GM19351 (cell line): ENCODE results near the gene THRA.
A peak's percentile ranks its signal among the peaks of the same experiment; 100 is the strongest.

Experiments used
- ATAC-seq: cut with Tn5 transposase; IDR thresholded peaks from one replicate; pipeline ENCODE4 v1.9.1; 2021; ENCODE audit warnings: mild to moderate bottlenecking, moderate library complexity; ENCODE audit not compliant: unreplicated experiment

Gene THRA

DNA sequence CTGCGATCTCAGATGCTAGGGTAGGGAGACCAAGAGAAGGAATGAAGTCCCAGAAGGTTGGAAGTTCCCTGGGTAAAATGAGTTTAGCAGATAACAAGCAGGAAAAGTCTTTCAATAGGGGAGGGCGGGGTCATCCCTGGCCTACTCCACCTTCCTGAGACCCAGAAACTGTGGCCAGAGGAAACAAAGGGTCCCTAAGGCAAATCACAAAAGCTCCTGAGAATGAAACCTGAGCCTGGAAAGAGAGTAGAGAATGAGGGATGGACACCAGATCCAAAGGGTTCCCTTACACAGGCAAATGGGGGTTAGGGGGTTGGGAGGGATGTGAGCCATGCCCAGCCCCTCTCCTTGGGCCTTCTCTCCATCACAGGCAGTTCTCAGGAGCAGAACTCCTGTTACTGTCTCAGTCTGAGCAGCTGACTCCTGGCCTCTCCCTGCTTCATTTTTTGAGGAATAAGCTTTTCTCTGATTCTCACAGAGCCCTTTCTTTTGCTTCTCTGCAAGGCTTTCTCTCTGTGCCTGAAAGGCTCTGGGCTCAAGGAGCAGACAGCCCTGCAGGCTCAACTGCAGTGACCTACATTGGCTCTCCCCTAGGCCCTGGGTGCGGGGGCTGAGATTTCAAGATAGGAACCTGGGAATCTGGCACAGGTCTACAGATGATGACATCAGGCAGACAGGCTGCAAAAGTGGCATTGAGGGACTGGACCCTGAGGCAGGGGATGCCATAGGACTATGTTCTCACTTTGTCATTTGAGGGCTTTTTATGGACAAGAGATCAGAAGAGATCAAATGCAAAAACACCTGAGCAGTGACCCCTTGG is 47.5 kb downstream of the THRA start:
- no peak for ATAC-seq

DNA sequence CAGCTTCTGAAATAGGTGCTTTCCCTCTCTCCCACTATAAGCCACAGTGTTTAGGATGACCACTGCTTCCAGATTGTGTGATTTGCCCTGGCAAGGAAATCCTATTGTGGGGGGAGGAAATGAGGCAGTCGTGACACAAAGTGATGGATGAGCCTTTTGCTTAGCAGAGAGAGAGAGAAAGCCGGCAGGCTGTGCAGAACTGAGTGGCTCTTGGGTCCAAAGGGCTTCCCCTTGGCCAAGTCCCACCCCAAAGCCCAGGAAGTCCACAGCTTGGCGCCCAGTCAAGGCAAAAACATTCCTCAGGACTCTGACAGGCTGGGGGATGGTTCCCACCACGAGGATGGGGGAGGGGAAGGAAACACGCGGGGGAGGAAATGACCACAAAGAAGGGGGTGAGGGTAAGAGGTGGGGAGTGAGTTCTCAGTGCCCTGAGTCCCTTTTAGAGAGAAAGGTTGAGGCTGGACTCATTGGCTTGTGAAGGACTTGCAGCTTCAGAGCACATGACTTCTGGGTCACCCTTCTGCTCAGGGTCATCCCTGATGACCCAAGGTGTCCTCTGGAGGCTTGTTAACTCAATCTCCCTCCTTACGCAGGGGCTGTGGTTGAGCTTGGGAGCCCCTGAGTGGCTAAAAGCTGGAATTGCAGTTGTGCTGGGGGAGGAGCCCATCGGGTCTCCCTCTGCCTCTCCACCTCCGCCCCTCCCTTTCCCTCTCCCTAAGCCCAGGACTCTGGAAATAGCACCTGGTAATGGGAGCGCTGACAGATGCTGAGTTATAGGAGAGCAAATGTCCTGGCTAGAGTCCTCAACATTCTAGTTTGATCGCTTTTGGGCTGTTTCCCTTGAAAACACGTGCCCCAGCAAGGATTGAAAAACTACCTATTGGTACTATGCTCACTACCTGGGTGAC is 48.7 kb downstream of the THRA start:
- peak; percentile 46 for ATAC-seq

DNA sequence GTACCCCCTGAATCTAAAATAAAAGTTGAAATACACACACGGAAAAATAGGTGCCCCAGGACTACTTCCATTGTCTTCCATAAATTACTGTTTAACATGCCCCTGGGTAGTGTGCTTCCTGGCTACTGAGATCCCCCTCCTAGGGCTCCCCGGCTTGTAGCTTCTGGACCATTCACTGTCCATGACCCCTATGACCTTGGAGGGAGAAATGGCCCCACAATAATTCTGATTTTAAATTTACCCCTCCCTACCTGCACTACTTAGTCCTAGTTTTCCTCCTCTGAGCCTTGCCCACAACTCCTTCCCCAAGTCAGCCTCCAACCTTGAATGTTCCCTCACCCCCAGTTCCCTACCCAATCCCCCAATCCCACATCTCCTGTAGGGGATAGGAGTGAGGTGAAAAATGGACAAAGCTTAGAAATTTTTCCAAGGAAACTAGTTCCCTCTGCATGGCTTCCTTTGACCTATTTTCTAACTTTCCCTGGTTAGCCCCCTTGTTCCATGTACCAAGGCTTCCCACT is 49.5 kb downstream of the THRA start:
- ATAC-seq: no peak

DNA sequence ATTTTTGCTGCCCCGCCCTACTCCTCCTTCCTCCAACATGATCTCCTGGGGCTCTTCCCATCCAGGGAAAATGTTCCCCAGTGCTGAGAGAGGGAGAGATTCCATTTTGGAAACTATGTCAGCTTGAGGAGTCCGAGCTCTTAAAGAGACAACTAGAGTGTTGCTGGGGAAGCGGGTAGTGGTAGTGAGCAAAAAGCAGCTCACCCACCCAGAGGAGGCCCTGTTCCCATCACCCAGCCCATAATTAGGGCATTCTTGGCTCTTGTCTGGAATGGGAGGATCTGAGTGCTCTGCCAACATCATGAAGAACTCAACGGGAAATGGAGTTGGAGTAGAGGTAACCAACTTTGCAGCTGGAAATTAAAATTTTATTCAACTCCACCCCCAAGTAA is 49.9 kb downstream of the THRA start:
- no peak for ATAC-seq

DNA sequence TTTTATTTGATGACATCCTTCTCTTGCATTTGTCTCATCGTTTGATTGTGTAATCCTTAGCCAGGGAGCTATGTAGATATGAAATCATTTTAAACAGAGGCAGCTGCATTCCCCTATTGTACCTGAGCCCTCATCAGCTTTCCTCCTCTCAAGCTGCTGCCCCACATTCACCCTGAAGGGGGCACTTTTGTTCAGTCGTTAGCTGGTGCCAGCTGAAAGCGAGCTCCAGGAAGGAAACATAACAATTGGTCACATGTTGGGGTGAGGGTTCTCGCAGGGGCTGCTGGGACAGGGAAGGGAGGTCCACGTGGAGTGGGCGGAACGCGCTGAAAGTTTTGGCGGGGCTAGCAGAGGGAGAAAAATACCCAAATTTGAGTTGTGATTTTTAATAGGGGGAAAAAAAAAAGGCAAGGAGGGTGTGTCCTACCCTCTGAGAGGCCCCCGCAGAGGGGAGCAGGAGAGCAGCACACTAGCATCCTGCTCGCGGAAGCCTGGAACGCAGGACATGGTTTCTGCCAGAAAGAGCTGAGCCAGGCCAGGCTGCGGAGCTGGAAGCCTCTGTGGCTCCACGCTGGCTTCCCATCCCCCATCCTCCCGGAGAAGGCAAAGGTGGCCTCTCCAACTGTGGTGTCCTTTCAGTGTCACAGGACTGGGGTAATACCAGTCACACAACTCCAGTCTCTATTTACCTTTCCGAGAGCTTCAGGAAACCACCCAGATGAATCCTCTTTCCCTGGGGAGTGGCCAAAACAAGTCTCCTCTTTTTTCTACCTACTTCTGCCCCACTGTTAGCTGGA is 50.5 kb downstream of the THRA start:
- peak; percentile 83 for ATAC-seq

DNA sequence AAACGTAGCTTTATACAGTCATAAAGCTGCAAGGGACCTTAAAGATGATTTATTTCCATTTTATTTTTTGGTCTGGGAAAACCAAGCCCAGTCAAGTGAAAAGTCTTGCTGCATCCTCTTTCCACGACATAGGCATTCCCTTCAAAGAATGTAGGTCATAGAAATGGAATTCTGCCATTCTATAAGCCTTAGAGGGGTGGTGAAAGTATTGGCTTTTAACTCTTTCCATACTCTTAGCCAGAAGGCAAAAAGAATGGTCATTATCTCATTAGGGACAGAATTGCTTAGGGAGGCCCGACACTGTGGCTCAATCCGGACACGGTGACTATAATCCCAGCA is 51.1 kb downstream of the THRA start:
- no peak for ATAC-seq

DNA sequence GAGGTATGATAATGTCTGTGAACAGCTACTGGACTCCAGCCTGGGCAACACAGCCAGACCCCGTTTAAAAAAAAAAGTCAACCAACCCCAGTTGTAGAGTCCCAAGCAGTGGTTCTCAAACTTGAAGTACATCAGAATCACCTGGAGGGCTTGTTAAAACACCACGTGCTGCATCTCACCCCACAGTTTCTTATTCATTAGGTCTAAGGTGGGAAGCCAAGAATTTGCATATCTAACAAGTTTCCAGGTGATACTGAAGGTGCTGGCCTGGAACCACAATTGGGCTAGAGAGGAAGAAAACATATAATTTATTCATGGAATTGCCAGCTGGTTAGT is 52.3 kb downstream of the THRA start:
- ATAC-seq: no peak

DNA sequence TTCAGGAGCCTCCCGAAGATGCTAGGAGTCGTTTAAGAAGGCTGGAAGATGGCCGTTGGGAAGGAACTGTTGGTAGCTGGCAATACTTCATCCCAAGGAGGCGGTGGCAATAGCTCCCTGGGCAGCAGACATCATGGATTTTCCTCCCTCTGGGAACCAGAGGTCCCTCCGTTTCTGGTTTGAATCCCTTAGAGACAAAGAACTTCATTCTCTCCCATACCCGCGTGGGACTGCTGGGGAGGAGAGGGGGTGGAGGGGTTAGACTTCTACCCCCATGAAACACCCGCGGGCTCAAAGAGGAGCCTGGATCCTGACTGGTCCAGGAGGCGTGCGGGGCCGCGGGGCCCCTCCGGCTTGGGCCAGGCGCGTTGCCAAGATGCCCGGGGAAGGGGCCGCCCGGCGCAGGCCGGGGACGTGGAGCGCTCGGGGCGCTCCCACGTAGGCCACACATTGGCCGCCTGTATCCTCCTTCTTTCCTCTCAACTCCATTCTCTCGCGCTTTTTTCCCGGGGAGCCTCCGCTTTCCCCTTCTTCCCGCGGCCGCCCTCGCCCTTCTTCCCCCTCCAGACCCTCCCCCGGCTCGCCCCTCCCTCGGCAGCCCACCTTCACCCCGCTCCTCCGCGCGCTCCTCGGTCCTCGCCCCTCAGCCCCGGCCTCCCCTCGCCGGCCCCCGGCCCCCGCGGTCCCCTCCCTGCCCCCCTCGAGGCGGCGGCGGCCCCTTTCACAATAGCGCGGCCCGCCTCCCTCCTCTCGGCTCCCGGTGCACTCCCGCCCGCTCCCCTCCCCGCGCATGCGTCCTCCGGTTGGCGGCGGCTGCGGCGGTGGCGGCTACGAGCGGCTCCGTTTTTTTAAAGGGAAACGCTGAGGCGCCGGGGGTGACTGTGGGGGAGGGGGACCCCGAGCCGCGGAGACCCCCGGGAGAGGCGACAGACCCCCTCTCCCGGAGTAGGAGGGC is 58.7 kb downstream of the THRA start, which contains the start of gene MSL1:
MSL1 (plus strand) TSS at position 791 of the 955 bp plus-strand sequence. CDS start 642 bp downstream, outside the sequence.
- no peak for ATAC-seq

DNA sequence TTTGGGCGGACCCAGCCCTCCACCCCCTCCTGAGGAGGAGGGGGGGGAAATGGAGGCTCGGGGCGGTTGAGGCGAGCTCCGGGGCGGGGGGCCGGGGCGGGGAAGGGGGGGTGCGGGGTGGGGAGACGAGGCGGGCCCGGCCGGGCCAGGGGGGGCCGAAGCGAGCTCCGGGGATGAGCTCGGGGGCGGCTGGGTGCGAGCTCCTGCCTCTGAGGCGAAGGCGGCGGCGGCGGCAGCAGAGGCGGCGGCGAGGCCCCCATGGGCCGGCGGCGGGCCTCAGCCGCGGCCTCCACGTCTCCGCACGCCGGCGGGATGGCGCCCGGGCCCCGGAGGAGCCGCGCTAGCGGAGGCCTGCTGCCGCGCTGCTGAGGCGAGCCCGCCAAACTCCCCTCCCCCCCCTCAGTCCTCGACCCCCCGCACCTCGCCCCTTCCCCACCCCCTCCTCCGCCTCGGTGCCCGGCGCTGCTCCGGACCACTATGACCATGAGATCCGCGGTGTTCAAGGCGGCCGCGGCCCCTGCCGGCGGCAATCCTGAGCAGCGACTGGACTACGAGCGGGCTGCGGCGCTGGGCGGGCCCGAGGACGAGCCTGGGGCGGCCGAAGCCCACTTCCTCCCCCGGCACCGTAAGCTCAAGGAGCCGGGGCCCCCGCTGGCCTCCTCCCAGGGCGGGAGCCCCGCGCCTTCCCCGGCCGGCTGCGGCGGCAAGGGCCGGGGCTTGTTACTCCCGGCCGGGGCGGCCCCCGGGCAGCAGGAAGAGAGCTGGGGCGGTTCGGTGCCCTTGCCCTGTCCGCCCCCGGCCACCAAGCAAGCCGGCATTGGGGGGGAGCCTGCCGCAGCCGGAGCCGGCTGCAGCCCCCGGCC is 59.6 kb downstream of the THRA start:
- ATAC-seq: no peak

DNA sequence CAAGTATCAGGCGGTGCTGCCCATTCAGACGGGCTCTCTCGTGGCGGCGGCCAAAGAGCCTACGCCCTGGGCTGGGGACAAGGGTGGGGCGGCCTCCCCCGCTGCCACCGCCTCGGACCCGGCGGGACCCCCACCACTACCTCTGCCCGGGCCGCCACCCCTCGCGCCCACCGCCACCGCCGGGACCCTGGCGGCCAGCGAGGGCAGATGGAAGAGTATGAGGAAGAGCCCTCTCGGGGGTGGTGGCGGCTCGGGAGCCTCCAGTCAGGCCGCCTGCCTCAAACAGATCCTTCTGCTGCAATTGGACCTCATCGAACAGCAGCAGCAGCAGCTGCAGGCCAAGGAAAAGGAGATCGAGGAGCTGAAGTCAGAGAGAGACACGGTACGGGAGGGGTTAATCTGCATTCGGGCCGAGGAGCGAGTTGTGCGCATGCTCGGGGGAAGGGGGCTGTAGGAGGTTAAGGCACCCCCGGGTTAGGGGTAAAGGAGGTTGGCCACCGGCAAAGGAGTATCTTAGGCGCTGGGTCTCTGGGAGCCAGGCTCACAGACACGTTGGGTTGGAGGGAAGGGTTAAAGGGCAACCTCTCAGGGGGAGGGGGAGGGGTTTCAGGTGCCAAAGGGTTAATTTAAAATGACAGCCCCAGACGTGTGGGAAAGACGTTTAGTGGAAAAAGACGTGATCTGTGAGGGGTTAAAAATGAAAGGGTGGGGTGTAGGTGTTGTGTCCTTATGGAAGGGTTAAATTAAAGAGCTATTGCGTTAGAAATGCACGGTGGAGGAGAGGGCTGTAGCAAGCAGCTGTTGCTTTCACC is 60.4 kb downstream of the THRA start:
- no peak for ATAC-seq

DNA sequence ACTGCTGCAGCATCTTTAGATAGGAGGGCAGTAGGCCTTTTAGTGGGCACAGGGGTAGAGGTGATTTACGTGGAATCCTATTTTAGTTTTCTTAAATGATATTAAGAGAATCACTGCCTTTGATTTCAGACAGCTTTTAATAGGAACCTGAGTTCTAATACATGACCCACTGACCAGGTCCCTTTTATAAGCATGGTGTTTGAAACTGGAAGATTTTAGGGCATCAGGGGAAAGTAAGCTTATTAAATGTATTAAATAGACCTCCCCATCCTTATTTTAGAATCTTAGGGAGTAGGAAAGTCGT is 61.0 kb downstream of the THRA start:
- no peak for ATAC-seq

DNA sequence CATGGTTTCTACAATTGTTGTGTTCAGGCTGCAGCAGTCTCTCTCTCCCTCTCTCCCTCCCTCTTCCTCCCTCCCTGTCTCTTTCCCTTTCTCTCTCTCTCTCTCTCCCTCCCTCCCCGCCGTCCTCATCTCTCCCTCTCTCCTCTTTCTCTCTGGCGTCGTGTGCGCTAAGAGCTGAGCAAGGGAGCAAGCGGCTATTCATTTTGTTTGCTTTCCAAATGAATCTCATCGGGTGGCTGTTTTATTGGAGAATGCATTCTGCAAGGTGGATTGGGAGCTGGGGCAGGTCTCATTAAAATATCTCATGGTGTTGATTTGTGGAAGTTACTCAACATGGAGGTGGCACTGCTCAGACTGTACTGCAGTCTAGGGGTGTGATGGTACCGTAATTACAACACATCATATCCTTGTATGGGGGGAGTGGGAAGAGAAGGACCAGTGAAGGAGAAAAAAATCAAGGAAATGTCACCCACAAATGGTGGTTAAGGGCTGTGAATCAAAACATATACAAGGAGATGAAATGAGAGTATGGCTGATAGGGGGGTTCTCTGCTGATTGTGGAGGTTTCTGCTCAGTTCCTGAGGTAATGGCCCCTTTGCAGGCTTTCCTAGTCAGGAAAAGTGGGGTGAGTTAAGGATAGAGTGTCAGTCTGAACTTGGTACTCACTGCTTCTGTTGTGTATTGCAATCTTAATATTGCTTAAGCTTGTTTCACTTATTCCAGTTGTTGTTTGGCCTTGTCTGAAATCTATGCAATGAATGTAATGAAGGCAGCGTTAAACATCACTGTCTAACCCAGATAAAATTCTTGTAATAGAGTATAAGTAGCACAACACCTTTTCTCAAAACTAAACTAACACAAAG is 61.7 kb downstream of the THRA start:
- no peak for ATAC-seq

DNA sequence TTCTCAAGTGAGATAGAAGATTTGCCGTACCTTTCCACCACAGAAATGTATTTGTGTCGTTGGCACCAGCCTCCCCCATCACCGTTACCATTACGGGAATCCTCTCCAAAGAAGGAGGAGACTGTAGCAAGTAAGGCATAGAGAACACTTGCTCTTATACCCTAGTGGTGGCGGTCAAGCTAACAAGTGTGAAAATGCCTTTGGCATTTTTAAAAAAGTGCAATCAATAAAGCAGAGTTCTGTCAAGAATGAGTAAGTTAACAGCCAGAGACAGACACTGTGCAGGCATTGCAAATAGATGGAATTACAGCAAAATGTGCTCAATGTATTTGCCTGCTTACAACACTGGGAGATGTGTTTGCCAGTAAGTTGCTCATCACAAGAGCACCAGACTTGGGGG is 66.7 kb downstream of the THRA start:
- ATAC-seq: no peak

DNA sequence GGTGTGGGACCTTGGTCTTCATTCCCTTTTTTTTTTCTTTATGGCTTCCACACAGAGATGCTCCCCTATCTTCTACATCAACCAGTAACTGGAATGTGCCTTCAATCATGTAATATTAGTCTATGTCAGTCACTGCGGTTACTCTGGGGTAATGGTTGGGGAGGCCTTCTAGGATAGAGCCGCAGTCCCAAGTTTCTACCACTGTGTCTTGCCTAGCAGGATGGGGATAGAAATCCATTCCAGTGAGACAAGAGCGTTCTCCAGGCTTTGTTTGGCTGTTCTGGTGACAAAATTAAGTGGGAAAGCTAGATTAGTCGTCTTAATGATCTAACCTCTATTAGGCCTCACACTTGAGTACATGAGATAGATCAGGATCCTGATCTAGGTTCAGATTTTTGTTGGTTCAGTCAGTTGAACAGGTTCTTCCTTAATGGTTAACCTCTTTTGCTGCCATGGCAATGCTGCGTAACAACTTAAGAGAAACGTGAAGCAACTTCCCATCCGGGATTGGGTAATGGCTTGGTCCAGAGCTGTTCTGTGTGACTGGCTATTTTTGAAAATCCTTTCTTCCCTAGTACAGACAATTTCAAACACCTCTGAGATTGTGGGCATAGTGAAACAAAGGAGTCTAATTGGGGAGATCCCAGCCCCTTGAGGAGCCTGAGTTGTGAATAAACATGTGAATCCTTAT is 67.7 kb downstream of the THRA start:
- no peak for ATAC-seq

DNA sequence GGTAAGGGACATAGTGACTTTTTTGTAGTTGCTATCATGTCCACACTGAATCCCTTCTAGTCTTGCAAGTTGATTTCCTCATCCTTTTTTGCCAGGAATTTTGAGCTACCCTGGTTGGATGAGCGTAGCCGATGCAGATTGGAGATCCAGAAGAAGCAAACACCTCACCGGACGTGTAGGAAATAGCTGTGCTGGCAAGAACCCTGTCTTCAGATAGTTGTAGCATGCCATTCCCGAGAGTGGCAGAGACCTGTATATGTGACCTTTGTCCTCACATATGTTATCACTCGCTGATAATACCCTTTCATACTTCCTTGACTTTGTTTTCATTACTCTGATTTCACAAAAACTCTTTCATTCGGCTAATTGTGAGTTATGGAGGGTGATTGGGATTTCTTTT is 71.4 kb downstream of the THRA start:
- ATAC-seq: no peak

DNA sequence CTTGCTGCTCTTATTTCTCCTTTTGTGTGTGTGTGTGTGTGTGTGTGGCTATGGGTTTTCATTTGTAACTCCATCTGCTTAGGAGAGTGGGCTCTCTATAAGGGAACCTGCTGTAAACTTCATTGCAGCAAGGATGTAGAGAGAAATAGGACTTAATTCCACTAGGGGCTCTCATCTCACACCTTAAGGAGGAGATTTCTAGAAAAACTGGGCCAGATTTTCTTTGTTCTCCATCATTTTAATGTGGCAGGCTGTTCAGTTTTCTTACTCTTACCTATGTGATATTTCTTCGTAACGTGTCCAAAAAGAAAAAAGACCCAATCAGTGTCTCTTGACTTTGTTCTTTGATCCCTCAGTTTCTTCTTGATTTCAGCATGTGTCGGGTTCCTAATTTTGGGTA is 73.1 kb downstream of the THRA start:
- ATAC-seq: no peak

DNA sequence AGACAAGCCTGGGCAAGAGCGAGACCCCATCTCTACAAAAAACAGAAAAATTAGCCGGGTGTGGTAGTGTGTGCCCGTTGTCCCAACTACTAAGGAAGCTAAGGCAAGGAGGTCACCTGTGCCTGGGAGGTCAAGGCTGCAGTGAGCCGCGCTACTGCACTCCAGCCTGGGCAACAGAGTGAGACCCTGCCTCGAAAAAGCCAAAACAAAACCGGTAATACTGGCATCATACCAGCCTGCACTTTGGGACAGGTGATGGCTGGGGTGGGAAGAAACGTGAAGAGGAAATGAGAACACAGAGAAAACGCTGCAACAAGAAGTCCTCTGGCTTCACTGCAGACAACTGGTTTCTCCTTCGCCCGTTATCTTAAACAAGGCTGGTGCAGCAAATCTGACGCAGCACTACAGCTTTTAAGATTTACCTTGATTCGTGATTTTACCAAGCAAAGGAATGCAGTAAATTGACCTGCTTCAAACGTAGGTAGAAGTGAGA is 76.8 kb downstream of the THRA start:
- no peak for ATAC-seq
